ENCODE results near the gene ABL1.

The ABL1 gene

DNA sequence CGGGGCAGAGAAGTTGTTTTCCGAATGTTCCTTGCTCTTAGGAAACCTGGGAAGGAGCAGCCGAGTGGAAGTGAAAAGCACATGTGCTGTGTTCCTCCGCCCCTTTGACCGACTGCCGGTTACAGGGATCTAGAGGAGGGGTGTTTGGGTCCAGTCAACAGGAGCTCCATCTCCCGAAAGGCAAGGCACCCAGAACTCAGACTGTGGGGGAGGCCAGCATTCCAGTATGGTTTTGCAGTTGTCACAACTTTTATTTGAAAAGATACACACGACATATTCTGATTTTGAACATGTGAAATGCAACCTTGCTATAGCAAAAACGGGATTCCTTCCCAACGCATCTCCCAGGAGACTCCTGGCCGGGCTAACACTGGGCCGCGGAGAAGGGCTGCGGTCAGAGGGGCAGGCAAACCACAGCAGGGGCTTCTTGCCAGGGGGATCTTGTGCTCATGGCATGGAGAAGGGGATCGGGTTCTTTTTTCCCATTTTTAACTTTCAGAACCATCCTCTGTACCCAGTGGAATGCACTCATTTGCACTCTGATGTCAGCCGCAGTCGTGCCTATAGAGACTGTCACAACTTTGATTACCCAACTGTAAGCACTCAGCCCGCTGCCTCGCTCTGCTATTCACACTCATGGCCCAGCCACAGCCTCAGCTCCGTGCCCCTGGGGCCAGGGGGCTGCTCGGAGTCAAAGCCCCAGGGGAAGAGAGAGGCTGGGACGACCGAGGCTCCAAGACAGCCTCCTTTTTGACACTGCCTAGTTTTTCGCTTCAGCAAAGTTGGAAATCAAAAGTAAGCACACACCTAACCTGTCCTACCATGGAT lies 57.6 kb downstream of the ABL1 start:
- no peak for DNase-seq

DNA sequence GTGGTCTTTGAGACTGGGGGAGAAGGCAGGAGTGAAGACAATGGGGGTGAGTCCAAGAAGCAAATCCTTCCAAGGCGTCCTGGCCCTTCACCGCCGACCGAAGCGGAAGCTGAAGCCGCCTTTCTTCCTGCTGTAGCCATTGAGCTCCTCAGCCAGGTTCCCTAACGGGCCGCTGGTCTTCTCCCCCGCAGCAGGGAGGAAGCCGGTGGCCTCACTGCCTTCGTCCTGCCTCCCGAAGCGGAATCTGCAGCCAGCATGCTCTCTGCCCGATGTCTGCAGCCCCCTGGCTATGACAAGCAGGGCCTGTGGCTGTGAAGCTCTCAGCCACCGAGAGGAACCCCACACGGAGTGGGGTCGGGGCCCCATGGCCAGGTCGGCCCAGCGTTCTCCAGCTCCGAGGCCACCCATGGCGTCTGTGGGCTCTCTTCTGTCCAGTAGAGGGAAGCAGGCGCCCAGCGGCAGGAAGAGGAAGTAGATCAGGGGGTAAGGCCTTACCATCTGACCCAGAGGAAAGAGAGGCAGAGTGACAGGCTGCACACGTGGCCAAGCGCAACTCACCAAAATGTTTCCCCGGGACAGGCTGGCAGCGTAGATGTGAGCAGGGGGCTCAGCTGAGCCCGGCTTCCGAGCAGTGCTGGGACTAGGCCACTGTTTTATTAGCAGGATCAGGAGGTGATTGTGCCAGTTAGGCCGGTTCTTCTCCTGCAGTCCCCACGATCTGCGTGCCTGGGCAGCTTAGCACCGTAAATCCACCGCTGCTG lies 58.5 kb downstream of the ABL1 start:
- DNase-seq = no peak

DNA sequence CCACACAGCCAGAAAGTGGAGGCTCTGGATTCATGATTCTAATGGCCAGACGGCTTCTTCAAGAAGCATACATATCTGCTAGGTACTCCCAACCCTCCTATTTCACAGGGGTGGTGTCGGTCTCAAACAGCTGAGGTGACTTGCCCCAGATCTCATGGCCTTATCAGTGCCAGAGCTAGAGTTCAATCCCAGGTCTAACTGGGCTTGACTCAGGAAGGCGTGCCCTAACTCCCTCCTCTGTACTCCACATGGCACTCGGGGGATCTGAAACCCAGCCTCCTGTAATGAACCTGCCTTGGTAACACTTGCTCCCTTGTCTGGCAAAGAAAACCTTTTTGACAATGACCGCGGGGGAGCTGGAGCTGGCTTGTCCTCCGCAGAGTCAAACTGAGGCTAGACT lies 59.5 kb downstream of the ABL1 start:
- DNase-seq = no peak

DNA sequence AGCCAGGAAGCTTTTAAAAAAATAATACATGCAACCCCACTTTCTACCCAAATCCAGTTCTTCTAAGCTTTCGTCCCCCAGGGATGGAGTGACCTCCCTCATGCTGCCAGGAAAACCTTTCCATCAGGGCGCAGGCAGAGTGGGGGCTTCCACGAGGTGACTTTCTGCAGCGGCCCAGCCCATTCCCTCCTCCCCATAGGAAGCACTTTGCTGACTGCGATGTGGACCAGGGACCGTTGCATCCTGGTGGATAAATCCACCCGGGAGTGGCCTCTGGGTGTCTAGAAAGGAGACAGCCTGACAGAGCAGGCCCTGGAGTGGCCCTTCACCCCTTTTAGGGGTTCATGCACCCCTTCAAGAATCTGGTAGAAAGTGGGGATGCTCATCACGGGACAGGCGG lies 60.0 kb downstream of the ABL1 start:
- no peak for DNase-seq

DNA sequence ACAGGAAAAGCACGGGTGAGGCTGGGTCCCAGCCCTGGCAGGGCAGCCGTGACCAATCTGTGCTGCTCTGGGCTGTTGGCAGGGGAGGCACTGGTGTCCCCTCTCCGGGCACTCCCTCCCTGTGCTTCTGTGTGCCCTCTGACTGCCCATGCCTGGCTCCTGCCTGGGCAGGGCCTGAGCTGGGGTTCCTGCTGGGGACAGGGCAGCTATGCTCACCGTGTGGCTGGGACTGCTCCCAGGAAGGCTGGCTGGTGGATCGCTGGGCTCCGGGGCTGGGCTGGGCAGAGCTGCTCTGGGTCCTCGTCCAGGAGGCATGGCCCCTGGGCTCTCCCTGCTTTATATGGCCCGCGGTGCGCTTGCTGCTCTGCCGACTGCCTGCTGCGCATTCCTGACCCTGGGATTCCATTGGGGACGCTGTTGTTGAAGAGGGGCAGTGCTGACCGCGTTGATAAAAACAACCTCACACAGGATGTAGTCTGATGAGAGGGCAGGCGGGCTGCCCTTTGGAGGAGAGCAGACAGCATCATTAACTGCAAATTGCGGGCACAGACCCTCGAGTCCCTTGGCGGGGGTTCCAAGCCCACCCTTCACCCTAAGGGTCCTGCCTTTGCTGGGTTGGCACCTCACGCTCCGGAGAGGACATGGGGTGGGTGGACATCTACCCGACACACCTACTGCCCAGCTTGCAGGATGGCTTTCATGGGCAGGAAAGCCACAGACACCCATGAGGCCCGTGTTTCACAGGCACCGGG lies 60.6 kb downstream of the ABL1 start:
- DNase-seq = no peak

DNA sequence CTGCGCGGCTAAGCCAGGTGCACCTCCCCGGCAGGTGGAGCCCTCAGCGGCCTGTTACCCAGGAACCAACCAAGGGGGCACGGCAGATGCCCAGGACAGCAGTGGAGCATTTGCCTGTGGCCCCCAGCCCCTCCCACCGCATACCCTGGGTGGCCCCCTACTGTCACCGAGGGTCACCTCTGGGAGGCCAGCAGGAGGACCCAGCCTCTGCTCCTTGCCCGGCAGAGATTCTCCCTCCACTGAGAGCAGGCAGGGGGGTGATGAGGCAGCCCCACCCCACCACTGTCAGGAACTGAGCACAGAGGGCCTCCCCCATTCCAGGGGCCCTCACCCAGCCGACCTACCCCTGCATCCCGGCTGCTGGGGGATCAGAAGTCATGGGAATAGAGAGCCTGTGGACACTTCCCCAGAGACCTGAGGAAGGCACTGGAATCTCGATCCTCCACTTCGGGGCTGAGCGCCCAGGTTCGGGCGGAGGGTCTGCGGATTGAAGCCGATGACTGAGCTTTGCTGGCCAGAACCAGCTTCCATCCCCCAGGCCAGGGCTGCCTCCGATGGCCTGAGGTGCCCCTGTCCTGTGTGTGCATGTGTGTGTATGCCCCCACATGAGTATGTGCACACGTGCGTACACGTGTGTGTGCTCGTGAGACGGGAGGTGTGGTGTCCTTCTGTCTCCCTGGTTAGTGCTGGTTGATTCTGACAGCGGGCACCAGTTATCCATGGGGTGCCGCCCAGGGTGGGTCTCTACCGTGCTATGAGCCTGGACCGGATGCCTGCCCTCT lies 61.4 kb downstream of the ABL1 start, which contains the start of gene QRFP:
QRFP (minus strand) TSS at position 580 of the 782 bp plus-strand sequence. CDS start 2,974 bp downstream, outside the sequence.
- DNase-seq = no peak

DNA sequence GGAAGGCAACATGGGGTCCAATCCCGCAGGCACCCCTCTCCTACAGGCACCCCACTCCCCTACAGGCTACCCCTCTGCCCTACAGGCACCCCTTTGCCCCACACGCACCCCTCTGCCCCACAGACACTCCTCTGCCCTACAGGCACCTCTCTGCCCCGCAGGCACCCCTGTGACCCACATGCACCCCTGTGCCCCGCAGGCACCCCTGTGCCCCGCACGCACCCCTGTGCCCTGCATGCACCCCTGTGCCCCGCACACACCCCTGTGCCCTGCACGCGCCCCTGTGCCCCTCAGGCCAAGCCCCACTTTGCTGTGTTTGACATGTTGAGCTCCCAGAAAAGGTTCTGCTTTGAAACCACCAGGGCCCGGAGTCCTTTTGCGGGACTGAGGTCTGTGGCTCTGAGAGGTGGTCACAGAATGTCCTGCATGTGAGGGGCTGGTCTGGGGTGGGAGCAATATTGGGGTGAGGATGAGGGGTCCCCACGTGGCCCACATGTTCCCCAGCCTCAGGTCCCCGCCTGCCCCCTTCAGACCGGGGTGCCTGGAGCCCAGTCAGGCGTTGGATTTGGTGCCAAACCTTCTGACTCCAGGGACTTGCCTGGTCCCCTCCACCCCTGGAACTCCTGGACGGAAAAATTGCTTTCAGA lies 62.2 kb downstream of the ABL1 start:
- no peak for DNase-seq

DNA sequence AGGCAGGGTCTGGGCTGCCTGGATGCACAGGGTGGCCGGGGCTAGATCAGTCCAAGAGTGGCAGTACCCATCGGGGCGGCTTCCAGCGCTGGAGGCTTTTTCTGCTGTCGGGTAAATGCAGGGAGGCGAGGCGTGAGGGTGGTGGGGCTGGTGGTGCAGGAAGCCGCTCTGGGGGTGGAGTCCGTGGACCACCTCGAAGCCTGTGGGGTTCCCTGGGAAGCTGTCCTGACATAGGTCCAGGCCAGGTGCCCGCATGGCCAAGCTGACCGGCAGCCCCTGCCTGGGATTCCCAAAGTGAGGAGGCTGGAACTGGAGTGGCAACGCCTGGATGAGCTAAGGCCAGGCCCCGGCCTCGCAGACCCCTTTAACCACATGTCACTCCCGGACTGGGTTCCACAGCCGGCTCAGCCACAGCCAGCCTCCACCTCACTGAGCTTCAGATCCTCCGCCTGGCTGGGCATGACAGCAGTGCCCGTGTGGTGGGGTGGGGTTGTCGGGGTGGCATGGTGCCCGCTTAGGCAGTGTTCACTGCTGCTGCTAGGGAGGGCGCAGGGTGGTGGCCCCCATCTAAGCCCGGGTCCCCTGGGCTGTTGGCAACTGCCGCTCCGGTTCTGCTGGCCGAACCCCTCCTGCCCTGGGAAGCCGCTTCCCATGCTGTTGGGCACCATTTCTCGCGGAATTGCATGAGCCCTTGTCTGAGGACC lies 62.9 kb downstream of the ABL1 start:
- DNase-seq = no peak

DNA sequence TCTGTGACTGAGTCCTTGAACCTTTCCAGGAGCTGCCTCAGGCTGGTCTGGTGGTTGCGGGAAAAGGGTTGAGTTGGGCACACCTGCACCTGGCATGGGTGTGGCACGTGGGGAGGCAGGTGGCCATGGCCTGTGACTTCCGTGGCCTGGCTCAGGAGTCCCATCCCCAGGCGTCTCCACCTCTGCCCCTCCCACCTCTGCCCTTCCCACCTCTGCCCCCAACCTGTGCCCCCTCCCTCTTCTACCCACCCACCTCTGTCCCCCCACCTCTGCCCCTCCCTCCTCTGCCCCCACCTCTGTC lies 63.4 kb downstream of the ABL1 start:
- no peak for DNase-seq

DNA sequence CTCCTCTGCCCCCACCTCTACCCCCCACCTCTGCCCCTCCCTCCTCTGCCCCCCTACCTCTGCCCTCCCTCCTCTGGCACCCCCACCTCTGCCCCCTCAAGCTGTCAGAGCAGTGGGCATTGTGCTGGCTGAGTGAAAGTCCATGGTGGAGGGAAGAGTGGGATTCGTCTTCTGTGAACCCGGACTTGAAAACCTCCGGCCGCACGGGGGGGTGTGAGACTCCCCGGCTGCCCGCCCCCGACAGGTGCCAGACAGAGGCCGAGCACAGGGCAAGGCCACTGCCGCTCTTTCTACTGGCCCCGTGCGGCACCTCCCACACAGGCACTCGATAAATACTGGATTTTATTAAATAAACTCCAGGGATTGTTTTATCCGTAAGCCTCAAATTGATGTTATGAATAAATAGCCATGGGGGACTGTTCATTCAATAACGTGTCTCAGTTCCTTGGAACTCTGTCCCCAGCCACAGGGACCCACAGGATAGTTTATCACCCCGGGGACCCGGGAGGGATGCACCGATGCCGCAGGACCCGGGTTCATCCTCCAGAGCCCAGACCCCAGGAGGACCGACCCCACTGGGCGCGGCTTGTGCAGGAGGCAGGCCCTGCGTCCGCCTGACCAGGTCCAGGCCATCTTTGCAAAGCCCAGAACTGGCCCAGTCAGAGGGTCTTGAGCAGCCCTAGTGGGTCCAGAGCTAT lies 64.1 kb downstream of the ABL1 start:
- no peak for DNase-seq

DNA sequence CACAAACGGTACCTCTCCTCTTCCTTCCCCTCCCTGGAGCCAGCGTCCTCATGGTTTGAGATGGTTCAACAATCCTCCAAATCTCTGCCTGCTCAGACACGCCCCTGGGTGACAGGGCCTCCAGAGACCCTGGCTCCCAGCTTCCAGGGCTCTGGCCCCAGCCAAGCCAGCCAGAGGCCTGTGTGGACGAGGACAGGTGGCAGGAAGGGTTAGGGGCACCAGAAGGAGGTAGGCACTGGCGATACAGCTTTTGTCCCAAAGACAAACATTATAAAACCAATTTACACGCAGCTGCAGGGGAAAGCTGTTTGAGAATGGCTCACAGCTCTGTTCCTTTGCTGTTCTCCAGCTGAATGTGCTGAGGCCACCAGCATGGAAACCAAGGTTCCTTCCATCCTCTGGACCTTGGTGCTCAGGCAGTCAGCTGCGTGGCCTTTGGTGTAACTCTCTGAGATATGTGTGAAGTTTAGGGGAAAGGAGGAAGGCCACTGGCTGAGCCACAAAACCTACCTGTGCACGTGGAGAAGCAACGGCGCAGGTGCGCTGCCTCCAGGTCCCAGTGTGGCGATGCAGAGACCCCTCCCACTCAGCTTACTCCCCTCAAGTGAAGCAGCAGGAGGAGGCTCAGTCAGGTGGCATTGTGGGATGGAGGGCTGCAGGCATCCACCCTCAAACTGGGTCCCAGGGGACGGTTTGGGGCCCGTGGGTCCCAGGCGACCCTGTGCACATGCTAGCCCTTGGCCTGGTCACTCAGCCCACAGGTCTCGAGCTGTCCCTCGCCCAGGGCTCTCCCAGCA lies 65.8 kb downstream of the ABL1 start:
- no peak for DNase-seq

DNA sequence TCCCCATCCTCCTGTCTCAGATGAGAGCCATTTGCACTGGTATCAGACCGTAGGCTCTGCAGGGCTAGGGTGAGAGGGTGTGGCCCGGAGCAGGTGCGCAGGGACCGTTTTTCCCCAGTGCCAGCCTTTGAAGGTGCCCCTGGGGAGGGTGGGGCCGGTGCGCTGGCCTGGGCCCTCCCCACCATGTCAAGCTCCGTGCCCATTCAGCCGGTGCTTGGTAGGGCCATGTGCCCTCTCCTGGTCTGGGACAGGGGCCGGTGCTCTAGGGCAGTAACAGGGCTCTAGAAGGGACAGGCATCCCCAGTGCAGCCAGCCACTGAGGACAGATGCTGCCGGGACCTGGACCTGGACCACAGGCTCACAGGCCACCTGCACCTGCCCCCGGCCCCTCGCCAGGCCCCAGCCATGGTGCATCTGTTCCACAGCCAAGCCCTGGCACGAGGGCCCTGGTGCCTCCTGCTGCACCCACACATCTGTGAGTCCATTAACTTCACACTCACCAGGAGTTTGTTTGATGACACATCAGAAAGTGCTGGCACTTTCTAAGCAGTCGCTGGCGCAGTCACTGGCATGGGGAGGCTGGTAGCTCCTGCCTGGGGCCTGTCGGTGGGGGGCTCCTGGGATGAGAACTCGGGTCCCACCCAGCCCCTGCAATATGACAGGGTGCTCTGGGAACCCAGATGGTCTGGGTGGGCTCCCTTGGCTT lies 66.6 kb downstream of the ABL1 start:
- DNase-seq = no peak

DNA sequence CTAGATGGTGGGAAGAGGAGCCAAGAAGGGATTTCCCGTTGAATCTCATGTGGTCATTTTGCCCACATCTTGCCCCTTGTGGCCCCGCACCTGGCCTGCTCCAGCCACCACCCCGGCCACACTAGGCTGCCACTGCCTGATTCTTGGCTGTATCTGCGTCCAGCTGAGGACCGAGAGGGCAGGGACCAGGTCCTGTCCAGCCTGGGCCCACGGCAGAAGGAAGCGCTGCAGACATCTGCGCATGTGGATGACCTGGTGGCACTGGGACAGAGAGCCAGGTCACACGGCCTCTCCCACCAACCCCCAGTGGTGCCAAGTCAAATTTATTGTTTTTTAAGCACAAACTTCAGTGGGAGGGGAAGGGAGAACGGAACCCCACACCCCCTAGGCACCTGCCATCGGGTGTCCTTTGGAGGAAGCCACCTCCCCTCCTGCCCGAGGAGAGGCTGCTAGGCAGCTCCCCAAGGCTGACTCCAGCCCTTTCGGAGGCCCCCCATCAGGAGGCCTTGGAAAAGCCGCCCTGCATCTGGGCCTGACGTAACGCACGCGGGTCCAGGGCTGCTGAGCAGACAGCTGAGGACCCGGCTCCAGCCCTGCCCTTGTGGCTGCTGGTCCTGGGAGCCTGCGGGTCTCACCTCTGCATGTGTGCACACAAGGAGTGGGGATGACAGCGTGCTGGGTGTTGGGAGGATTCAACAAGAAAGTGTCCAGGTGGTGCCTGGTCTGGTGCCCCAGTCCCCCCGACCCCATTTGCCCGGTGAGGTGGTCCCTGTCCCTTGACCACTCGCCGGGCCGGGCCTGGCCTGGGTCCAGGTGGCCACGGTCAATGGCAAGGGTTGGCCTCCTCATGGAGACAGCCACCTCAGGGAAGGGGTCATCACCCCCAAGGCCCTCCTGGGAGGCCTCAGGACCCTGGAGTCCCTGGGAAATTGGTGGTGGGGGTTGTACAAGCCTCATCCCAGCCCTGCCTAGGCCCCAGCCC lies 67.4 kb downstream of the ABL1 start:
- no peak for DNase-seq

DNA sequence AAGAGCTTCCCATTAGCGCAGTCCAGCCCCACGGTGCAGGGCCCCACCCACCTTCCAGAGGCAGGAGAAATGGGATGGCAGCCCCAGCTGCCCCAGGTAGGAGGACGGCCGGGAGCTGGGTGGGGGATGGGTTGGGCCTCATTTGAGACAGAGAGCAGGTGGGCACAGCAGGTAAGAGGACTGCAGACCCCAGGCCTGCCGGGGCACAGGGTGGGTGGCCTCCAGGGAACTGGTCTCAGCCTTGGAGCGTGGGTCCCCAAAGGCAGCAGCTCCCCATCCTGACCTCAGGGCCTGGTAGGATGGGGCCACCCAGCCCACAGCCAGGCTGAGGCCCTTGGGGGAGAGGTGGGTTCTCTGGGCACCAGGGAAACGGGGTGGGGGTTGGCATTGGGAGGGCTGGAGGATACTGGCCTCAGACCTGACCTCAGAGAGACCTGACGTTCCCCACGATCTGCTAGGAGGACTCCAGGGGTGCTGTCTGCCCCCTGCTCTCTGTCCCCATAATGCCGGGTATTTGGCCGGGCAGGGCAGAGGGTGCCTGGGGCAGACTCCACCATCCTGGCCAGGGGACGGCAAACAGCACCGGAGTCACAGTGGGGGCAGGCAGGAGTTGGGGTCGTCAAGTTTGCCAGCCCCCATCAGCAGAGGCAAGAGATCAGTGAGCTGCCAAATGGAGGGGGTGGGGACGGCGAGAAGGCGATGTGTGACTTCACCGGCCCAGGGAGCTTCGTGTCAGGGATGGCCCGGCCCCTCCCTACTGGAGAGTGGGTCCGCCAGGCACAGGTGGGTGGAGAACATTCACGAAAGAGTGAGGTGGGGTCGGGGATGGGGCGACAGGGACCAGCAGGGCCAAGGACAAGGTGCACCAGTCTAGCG lies 68.4 kb downstream of the ABL1 start:
- no peak for DNase-seq

DNA sequence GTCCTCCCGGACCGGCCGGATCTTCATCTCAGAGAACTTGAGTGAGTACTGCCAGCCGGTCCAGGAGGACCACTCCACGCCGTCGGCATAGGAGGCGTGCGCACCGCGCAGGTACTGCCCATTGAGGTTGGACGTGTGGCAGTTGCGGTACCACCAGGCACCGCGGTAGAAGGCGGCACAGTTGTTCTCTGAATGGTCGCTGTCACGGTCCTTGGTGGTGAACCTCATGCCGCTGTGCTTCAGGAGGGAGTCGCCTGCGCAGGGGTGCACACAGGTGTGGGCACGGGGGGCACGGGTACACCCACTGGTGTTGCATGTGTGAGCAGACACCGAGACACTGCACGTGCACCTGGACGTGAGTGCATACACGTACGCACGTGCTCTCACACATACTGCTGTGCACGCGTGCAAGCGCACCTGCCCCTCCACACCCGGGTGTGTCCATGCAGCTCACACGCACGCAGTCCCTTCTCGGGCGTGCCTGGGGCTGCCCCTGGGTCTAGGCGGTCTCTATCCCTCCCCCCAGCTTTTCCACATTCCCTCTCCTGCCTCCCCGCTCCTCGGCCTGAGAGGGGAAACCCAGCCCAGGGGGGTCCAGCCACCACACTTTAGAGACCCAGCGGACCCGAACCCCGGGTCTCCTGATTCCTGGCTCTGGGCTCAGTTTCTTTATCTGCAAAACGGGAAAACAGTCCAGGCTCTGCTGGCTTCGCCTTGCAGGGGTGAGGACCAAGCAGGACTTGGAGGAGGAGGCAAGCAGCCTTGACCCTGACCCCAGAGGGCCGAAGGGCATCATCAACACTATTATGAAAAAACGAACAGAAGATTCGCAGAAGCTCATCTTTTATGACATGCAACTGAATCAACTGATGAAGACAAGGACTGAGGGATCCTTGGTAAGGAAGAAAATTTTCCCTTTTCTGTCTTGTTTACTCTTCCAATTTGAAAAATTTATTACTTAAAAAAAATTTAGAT lies 69.3 kb downstream of the ABL1 start:
- no peak for DNase-seq

All from effector CD8-positive, alpha-beta T cell (primary cell).